Central memory CD8-positive, alpha-beta T cell (primary cell): Measurements from ENCODE around the gene NOBOX.
"Not testable (repeated sequence)": the region's sequence is repeated elsewhere in the genome, so short reads cannot be mapped to it uniquely, and the experiment has no call there.

Source experiments
- ATAC-seq: fragments of 150-1000 bp; cut with Tn5 transposase; replicated peaks from 2 replicates; pipeline ENCODE4 v1.10.0; 2022; ENCODE audit warnings: mild to moderate bottlenecking, moderate FRiP score, moderate number of reproducible peaks; ENCODE audit not compliant: poor library complexity, severe bottlenecking; ENCODE audit errors: extremely low read depth
- DNase-seq, 2 donors: peaks; one replicate each; pipeline ENCODE4 v3.0.0; 2021; ENCODE audit warnings: low spot score in 2 of 2
- H3K27ac Mint-ChIP-seq: one replicate; pipeline ENCODE4 v1.8.0; 2022; ENCODE audit warnings: low read depth, mild to moderate bottlenecking, moderate library complexity, mixed read lengths
- H3K27me3 Mint-ChIP-seq: one replicate; pipeline ENCODE4 v1.8.0; 2022; ENCODE audit warnings: mixed read lengths
- H3K36me3 Mint-ChIP-seq: one replicate; pipeline ENCODE4 v1.8.0; 2022; ENCODE audit warnings: mild to moderate bottlenecking, moderate library complexity, mixed read lengths; ENCODE audit not compliant: insufficient read depth
- H3K4me1 Mint-ChIP-seq: one replicate; pipeline ENCODE4 v1.8.0; 2022; ENCODE audit warnings: mixed read lengths
- H3K4me3 Mint-ChIP-seq: one replicate; pipeline ENCODE4 v1.8.0; 2022; ENCODE audit warnings: mild to moderate bottlenecking, moderate library complexity, mixed read lengths
- H3K9me3 Mint-ChIP-seq: one replicate; pipeline ENCODE4 v1.8.0; 2022; ENCODE audit warnings: mixed read lengths

Gene NOBOX

DNA sequence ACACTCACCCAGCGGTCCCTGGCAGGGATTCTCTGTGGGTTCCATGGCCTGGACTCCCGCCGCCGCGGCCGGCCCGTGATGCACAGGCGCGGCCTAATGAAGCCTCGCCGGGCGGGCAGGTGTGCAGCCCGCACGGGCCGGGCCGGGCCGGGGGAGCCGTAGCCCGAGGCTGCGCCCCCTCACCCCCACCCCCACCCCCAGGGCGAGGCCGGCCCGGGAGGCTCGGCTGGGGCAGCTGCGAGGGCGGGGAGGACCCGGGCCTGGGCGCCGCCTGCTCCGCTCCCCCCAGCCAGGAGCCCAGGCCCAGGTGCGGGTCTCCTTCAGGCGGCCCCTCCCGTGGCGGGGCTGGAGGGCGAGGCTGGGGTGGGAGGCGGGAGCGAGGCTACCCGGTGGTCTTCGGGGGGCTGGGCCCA, at the start of gene NOBOX:
Gene NOBOX, minus strand, starts transcription at position 45 of the 413 bp plus-strand sequence.
- no peak for DNase-seq
- H3K36me3 Mint-ChIP-seq: peaks cover 2% of the 10 kb centered on the region
- no peak for ATAC-seq
- H3K4me1 Mint-ChIP-seq: no peaks in the 10 kb centered on the region
- H3K27me3 Mint-ChIP-seq: peaks cover 57% of the 10 kb centered on the region
- H3K27ac Mint-ChIP-seq: no peak within 1 kb of the TSS
- no peak within 1 kb of the TSS for H3K4me3 Mint-ChIP-seq
- no peaks in the 10 kb centered on the region for H3K9me3 Mint-ChIP-seq

DNA sequence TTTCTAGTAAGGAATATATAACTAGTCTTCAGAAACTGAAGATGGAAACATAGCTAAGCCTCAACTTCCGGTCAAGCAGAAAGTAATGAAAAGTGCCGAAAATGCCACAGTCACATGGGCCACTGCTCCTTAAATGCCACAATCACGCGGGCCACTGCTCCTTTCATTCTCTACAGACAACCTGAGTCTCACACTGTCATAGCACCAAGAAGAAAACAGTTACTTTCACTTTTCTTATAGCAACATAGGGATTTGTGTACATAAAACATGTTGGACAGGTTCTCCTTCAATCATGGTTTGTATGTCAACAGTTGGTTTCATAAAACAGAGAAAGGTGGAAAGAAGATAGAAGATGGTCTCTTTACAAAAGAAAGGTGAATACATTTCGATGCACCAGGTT, 48.6 kb upstream of the NOBOX start:
- DNase-seq (no peak), ATAC-seq (no peak)
- H3K9me3 Mint-ChIP-seq: no peaks in the 10 kb centered on the region
- H3K4me1 Mint-ChIP-seq: no peaks in the 10 kb centered on the region
- no peaks in the 10 kb centered on the region for H3K36me3 Mint-ChIP-seq
- no peak overlapping the region for H3K27ac Mint-ChIP-seq
- H3K27me3 Mint-ChIP-seq: no peaks in the 10 kb centered on the region
- H3K4me3 Mint-ChIP-seq: no peak overlapping the region

DNA sequence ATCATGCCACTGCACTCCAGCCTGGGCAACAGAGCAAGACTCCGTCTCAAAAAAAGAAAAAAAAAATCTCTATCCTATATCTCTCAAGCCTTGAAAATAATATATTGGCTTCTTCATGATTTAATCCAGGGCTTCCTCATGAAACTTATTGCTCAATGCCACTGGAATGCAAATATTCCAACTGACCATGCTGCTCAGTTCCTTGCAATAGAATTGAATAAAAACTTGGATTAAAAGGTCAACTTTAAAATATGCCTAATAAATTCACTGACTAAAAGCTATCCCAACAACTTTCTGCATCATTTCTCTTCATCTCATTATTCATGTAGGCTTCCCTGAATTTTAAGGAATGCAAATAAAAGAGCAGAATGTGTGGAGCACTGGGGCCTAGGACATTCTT, 42.1 kb upstream of the NOBOX start:
- no peaks in the 10 kb centered on the region for H3K36me3 Mint-ChIP-seq
- H3K27ac Mint-ChIP-seq: no peak overlapping the region
- H3K4me1 Mint-ChIP-seq: no peaks in the 10 kb centered on the region
- no peak overlapping the region for H3K4me3 Mint-ChIP-seq
- ATAC-seq (no peak), DNase-seq (no peak)
- no peaks in the 10 kb centered on the region for H3K9me3 Mint-ChIP-seq
- no peaks in the 10 kb centered on the region for H3K27me3 Mint-ChIP-seq

DNA sequence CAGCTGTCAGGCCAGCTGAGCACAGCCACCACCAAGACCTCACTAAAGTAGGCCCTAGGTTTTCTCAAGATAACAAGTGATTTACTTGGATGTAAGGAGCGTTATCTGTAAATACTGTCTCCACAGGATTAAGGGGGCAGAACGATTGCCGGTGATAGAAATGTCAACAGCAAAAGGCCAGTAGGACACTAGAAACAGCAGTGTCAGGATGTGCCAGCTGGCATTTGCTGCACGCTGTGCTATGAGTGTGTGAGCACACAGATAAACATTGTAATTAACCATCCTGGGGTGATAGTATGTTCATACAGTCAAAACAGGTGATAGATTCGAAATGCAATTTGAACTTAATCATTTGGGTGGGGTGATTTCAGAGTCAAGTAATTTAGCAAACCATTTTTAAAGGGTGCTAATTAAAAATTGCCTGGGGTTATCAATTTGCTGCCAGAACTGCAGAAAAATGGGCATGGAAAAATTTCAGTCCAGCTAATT, 36.3 kb upstream of the NOBOX start:
- DNase-seq: no peak
- H3K27me3 Mint-ChIP-seq: no peaks in the 10 kb centered on the region
- H3K4me3 Mint-ChIP-seq: no peak overlapping the region
- no peak for ATAC-seq
- H3K9me3 Mint-ChIP-seq: no peaks in the 10 kb centered on the region
- H3K4me1 Mint-ChIP-seq: no peaks in the 10 kb centered on the region
- H3K27ac Mint-ChIP-seq: no peak overlapping the region
- no peaks in the 10 kb centered on the region for H3K36me3 Mint-ChIP-seq

DNA sequence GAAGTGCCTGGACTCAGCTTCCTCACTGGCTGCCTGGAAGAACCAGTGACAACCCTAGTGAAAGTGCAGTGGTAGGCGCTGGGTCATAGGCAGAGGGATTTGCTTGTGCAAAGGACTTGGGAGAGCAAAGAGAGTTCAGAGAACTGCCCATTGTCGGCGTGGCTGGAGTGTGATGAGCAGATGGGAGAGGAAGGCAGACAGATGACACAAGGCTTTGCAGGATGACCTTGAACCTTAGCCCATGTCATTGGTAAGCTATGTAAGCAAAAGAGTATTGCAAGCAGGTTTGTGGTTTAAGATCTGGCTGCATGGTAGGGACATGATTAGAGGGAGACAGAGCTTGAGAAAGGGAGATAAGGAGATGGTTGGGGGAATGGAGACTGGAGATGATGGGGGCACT, 35.3 kb upstream of the NOBOX start:
- Mint-ChIP-seq H3K27me3 (peaks cover 2% of the 10 kb centered on the region), H3K4me1 (no peaks in the 10 kb centered on the region), H3K27ac (no peak overlapping the region), H3K36me3 (no peaks in the 10 kb centered on the region), H3K4me3 (no peak overlapping the region), H3K9me3 (no peaks in the 10 kb centered on the region)
- DNase-seq (no peak), ATAC-seq (no peak)

DNA sequence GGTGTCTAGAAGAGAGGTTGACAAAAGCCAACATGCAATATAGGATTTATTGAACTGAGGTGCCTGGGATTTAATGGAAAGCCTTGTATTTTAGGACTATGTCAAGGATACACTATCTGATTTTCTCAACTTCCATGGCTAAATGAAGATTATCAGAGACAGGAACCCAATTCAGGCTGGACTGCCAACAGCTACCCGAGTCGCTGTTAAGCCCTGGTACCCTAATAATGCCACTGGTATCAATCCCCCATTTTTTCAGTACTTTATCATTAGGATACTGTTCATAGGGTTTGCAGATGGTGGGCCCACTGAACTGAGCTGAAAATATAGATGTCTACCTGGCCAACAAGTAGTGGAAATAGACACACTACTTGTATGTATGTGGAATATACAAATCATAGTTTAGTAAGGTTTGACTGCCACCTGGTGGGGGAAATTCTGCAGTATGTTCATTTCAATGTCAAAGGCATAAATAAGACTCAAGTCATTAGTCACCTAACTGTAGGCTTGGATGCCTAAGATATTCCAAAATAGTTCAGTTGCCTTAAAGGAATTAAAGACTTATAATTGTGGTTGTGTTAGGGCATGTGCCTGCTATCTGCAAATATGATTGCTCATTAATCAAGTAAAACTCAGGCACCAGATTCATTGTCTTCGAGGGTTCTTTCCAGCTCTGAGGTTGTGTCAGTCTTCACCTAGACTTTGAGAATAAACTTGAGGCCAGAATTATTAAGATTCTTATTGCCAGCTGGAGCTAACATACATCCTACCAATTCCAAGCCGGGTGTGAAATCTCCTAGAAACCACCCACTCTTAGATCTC, 34.1 kb upstream of the NOBOX start:
- peaks cover 13% of the 10 kb centered on the region for H3K27me3 Mint-ChIP-seq
- DNase-seq (peak in 1 of 2 donors; percentile 23), ATAC-seq (no peak)
- no peak overlapping the region for H3K4me3 Mint-ChIP-seq
- no peaks in the 10 kb centered on the region for H3K4me1 Mint-ChIP-seq
- no peaks in the 10 kb centered on the region for H3K9me3 Mint-ChIP-seq
- H3K36me3 Mint-ChIP-seq: no peaks in the 10 kb centered on the region
- no peak overlapping the region for H3K27ac Mint-ChIP-seq

DNA sequence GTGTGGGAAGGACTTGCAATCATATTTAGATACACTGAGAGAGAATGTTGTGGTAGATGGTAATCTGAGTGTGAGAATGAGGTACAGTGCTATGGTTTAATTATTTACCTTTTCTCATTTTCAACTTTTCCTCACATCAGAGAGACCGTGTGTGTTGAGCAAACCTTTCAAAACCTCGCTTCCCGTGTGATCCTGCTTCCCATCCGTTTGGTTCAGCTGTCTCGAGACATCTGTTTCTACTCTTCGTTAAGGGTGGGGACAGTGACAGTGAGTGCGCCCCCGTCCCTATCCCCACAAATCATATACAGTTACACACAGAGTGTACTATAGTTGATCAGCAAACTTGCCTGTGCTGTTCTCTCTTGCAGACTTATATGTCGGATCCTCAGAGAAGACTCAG, 33.0 kb upstream of the NOBOX start:
- Mint-ChIP-seq H3K9me3 (no peaks in the 10 kb centered on the region), H3K4me3 (no peak overlapping the region), H3K4me1 (no peaks in the 10 kb centered on the region), H3K36me3 (no peaks in the 10 kb centered on the region), H3K27ac (no peak overlapping the region), H3K27me3 (peaks cover 18% of the 10 kb centered on the region)
- DNase-seq (no peak), ATAC-seq (no peak)

DNA sequence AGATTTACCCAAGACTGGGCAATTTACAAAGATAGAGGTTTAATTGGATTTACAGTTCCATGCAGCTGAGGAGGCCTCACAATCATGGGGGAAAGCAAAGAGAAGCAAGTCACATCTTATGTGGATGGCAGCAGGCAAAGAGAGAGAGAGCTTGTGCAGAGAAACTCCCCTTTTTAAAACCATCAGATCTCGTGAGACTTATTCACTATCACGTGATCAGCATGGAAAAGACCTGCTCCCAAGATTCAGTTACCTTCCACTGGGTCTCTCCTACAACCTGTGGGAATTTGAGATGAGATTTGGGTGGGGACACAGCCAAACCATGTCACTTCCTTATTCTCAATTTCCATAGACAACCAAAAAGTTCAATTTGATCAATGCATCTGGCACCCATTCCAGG, 24.9 kb upstream of the NOBOX start:
- Mint-ChIP-seq H3K36me3 (peaks cover 2% of the 10 kb centered on the region), H3K4me1 (no peaks in the 10 kb centered on the region), H3K27ac (no peak overlapping the region), H3K27me3 (peaks cover 35% of the 10 kb centered on the region), H3K9me3 (no peaks in the 10 kb centered on the region), H3K4me3 (no peak overlapping the region)
- DNase-seq (no peak), ATAC-seq (no peak)

DNA sequence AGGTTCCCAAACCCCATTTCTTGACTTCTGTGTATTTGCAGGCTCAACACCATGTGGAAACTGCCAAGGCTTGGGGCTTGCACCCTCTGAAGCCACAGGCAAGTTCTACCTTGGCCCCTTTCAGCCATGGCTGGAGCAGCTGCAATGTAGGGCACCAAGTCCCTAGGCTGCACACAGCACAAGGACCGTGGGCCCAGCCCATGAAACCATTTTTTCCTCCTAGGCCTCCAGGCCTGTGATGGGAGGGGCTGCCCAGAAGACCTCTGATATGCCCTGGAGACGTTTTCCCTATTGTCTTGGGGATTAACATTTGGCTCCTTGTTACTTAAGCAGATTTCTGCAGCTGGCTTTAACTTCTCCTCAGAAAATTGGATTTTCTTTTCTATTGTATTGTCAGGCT, 24.0 kb upstream of the NOBOX start:
- ATAC-seq, DNase-seq, H3K9me3 Mint-ChIP-seq, H3K4me1 Mint-ChIP-seq, H3K27ac Mint-ChIP-seq, H3K4me3 Mint-ChIP-seq, H3K36me3 Mint-ChIP-seq: not testable (repeated sequence)
- H3K27me3 Mint-ChIP-seq: peaks cover 35% of the 10 kb centered on the region

DNA sequence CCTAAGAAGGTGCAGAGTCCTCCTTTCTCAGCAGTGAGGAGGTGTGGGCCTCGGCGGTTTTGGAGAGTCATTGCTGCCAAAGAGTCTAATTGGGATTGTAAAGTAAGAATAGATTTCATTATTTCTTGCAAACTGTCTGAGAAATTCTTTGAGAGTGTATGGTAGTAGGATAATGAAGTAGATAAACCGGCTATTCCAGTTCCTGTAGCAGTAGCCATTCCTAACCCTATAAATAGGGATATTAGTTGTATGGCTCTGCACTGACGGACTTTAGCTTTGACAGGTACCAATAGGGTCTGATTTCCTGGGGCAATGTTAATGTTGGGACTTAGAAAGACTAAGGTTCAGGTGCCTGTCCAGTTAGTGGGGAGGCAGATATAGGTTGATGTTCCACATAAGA, 15.4 kb upstream of the NOBOX start:
- not testable (repeated sequence) for H3K9me3 Mint-ChIP-seq, DNase-seq, H3K36me3 Mint-ChIP-seq, H3K27ac Mint-ChIP-seq, H3K4me3 Mint-ChIP-seq, H3K4me1 Mint-ChIP-seq, ATAC-seq
- peaks cover 41% of the 10 kb centered on the region for H3K27me3 Mint-ChIP-seq

DNA sequence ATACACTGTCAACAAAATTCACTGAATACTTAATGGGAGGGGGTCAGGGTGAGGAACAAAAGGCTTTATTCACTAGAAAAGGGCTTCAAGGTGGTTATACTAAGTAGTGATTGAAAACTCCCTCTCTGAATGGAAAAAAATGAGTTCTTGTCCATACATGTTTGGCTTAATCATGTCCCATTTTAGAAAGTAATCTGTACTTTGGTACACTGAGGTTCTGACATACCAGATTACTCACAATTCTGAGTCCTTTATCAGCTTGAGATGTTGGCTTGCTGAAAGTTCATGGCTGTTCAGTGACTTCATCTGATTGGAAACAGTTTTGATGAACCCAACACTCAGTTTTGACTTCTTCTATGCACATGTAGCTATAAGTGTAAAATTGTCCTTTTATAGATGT, 12.8 kb upstream of the NOBOX start:
- Mint-ChIP-seq H3K9me3 (no peaks in the 10 kb centered on the region), H3K4me1 (no peaks in the 10 kb centered on the region), H3K27me3 (peaks cover 30% of the 10 kb centered on the region), H3K4me3 (no peak overlapping the region), H3K27ac (no peak overlapping the region), H3K36me3 (no peaks in the 10 kb centered on the region)
- DNase-seq (no peak), ATAC-seq (no peak)

DNA sequence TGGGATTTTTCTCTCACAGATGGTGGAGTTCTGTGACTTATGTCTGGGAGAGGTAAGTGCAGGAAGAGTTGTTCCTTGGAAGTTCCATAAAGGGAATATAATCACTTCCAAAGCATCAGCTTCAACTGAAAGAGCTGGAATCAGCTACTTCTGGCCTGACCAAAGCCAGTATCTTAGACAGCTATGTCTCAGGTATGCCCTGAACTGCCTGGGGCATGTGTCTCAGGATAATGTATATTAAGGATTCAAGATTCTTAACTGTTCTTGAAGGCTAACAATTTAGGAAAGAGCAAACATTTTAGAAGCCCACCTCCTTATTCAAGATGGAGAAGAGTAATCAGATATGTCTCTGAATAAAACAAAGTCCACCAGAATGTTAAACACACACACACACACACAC, 12.4 kb upstream of the NOBOX start:
- Mint-ChIP-seq H3K9me3 (no peaks in the 10 kb centered on the region), H3K27me3 (peaks cover 35% of the 10 kb centered on the region)

DNA sequence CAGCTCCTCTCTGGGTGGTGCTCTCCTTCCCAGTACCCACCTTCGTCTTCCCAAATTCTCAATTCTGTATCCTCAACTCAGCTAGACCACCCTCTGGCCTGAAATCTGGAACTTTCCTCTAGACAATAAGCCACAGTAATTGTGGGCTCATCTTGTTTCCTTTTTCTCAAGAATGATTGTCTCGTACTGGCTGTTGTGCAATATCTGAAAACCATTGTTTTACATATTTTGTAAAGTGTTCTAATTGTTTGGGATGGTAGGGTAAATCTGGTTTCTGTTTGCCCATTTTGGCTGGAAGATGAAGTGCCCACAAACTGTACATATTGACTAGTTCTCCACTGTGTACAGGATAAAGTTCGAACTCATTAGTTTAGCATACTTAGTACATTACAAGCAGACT, 11.3 kb upstream of the NOBOX start:
- no peaks in the 10 kb centered on the region for H3K9me3 Mint-ChIP-seq
- H3K36me3 Mint-ChIP-seq: no peaks in the 10 kb centered on the region
- no peak overlapping the region for H3K27ac Mint-ChIP-seq
- ATAC-seq: no peak
- no peaks in the 10 kb centered on the region for H3K4me1 Mint-ChIP-seq
- DNase-seq: no peak
- H3K27me3 Mint-ChIP-seq: peaks cover 46% of the 10 kb centered on the region
- no peak overlapping the region for H3K4me3 Mint-ChIP-seq

More for the DNA sequence above, 12.4 kb upstream of the NOBOX start:
- H3K4me1 Mint-ChIP-seq: no peaks in the 10 kb centered on the region
- no peaks in the 10 kb centered on the region for H3K36me3 Mint-ChIP-seq
- H3K4me3 Mint-ChIP-seq: no peak overlapping the region
- no peak for DNase-seq
- no peak overlapping the region for H3K27ac Mint-ChIP-seq
- no peak for ATAC-seq
